SU-DHL-6 (cell line): ENCODE results near the gene OSGEP.

Experiments used
- CTCF ChIP-seq: fragments of 200-600 bp; sonication (generic); IDR thresholded peaks from one replicate; pipeline ENCODE4 v1.5.1; 2017; ENCODE audit warnings: antibody characterized with exemption, mild to moderate bottlenecking, low read length, moderate library complexity; ENCODE audit not compliant: insufficient read depth, poor library complexity, severe bottlenecking
- EZH2phosphoT487 ChIP-seq: fragments of 200-600 bp; sonication (generic), shearing (Covaris generic); conservative IDR thresholded peaks from 2 replicates; pipeline ENCODE4 v1.6.1; 2018; ENCODE audit warnings: mild to moderate bottlenecking, antibody characterized with exemption, low read length, moderate library complexity, mixed read lengths

GRCh38 chr14:20499108-20499507 lies 44.5 kb upstream of the OSGEP start:
- TF ChIP-seq CTCF (no peak), EZH2phosphoT487 (no peak)
